NCI-H345 treated with DMSO at 0.1 percent for 48 hours (cell line): Measurements from ENCODE around the gene CENPF.

Source experiments
- DNase-seq: peaks from one replicate; lab custom pipeline; 2025; ENCODE audit not compliant: unreplicated experiment; lab: John Stamatoyannopoulos, UW

CENPF gene

GRCh38 chr1:214707306-214708087 is 104.5 kb downstream of the CENPF start:
- no peak for DNase-seq

GRCh38 chr1:214708321-214708955 is 105.4 kb downstream of the CENPF start:
- DNase-seq, result no peak

GRCh38 chr1:214709241-214709640 is 106.2 kb downstream of the CENPF start:
- DNase-seq, result no peak

GRCh38 chr1:214712737-214713136 is 109.7 kb downstream of the CENPF start:
- DNase-seq, result no peak
